HG03469 (cell line): Measurements from ENCODE around the gene HHAT.
A peak's percentile ranks its signal among the peaks of the same experiment; 100 is the strongest.
"Not testable (repeated sequence)": the region's sequence is repeated elsewhere in the genome, so short reads cannot be mapped to it uniquely, and the experiment has no call there.

Source experiments
- ATAC-seq: cut with Tn5 transposase; IDR thresholded peaks from one replicate; pipeline ENCODE4 v1.9.1; 2021; ENCODE audit warnings: mild to moderate bottlenecking, moderate library complexity, moderate number of reproducible peaks; ENCODE audit not compliant: unreplicated experiment

The HHAT gene

GRCh38 chr1:210354305-210354704, 25.6 kb downstream of the HHAT start:
- ATAC-seq: not testable (repeated sequence)

- ATAC-seq: no peak
These were observed 29.9 kb downstream of the HHAT start for GRCh38 chr1:210358626-210359025.

GRCh38 chr1:210359255-210359654, 30.6 kb downstream of the HHAT start:
- ATAC-seq: no peak

- peak; percentile 56 for ATAC-seq
These were observed 32.3 kb downstream of the HHAT start for GRCh38 chr1:210360852-210361477.

- no peak for ATAC-seq
These were observed 33.0 kb downstream of the HHAT start for GRCh38 chr1:210361665-210362064.

GRCh38 chr1:210362526-210362925, 33.8 kb downstream of the HHAT start:
- no peak for ATAC-seq

GRCh38 chr1:210363119-210363518, 34.4 kb downstream of the HHAT start:
- ATAC-seq: no peak

GRCh38 chr1:210364479-210364878, 35.8 kb downstream of the HHAT start:
- no peak for ATAC-seq

GRCh38 chr1:210366767-210367166, 38.1 kb downstream of the HHAT start:
- ATAC-seq: no peak

- no peak for ATAC-seq
These were observed 38.9 kb downstream of the HHAT start for GRCh38 chr1:210367566-210367965.

GRCh38 chr1:210369425-210369824, 40.7 kb downstream of the HHAT start:
- ATAC-seq: no peak

- no peak for ATAC-seq
These were observed 43.2 kb downstream of the HHAT start for GRCh38 chr1:210371916-210372315.

- no peak for ATAC-seq
These were observed 43.8 kb downstream of the HHAT start for GRCh38 chr1:210372491-210372890.

- ATAC-seq: no peak
These were observed 44.4 kb downstream of the HHAT start for GRCh38 chr1:210372931-210373627.

- no peak for ATAC-seq
These were observed 44.9 kb downstream of the HHAT start for GRCh38 chr1:210373628-210373877.

GRCh38 chr1:210373878-210374599, 45.3 kb downstream of the HHAT start:
- peak; percentile 66 for ATAC-seq

GRCh38 chr1:210374600-210374953, 45.9 kb downstream of the HHAT start:
- ATAC-seq: no peak

GRCh38 chr1:210376836-210377372, 48.2 kb downstream of the HHAT start:
- ATAC-seq: no peak

- ATAC-seq: no peak
These were observed 49.1 kb downstream of the HHAT start for GRCh38 chr1:210377731-210378333.

- no peak for ATAC-seq
These were observed 50.0 kb downstream of the HHAT start for GRCh38 chr1:210378736-210379135.

GRCh38 chr1:210381934-210382333, 53.2 kb downstream of the HHAT start:
- no peak for ATAC-seq

GRCh38 chr1:210384625-210385024, 55.9 kb downstream of the HHAT start:
- ATAC-seq: no peak
